Measurements from ENCODE around the gene GTF2H1. TPM values are rescaled to one million over a fixed set of nuclear protein-coding genes. Genes with fewer than 3 reads are reported as not detected.

GTF2H1 gene
- total RNA-seq, 3 donors from 2014 or later = 73.1 to 83.7 (median 74.4) TPM

GRCh38 chr11:18332891-18333290, 10.5 kb downstream of the GTF2H1 start:
- H3K4me3 ChIP-seq = no peak overlapping the region
- intact Hi-C loops (cut with DNase I; ENCODE audit: low total_unique reads) = no loop called here
- no peaks in the 10 kb centered on the region for H3K27me3 ChIP-seq
- no peaks in the 10 kb centered on the region for H3K36me3 ChIP-seq
- no peaks in the 10 kb centered on the region for H3K4me1 ChIP-seq
- no peak for TF ChIP-seq POLR2A (IDR thresholded peaks at IDR 0.05)
- no peak for TF ChIP-seq POLR2AphosphoS5 (IDR thresholded peaks at IDR 0.05)
- TF ChIP-seq CTCF (IDR thresholded peaks at IDR 0.05) = no peak
- no peaks in the 10 kb centered on the region for H3K9me3 ChIP-seq
- no peak for DNase-seq (ENCODE audit: low spot score in 2 of 2)
- H3K27ac ChIP-seq = no peak overlapping the region

- no peak for TF ChIP-seq CTCF (IDR thresholded peaks at IDR 0.05)
- TF ChIP-seq POLR2A (IDR thresholded peaks at IDR 0.05) = no peak
- no peak for TF ChIP-seq POLR2AphosphoS5 (IDR thresholded peaks at IDR 0.05)
- Histone ChIP-seq H3K27me3 (no peaks in the 10 kb centered on the region), H3K9me3 (no peaks in the 10 kb centered on the region), H3K27ac (no peak overlapping the region), H3K4me1 (no peaks in the 10 kb centered on the region), H3K4me3 (no peak overlapping the region), H3K36me3 (peaks cover 4% of the 10 kb centered on the region)
- intact Hi-C loops (cut with DNase I; ENCODE audit: low total_unique reads) = no loop called here
- no peak for DNase-seq (ENCODE audit: low spot score in 2 of 2)
Observed at GRCh38 chr11:18347471-18348125, 25.2 kb downstream of the GTF2H1 start.

DNA sequence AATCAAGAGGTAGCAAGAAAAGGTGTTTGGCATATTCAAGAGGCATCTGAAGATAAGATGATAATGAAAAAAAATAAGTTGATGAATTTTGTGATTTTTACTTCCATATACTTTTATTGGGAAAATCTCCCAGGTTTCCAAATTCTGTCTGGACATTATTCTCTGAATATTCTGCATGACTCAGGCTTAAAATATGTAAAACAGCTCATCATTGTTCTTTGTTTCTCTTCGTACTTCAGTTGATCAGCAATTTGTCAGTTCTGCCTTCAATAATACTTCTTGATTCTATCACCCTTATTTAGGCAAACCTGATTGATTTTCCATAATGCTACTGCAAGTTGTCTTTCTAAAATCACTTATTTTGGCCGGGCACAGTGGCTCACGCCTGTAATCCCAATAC, 30.2 kb downstream of the GTF2H1 start:
- H3K36me3 ChIP-seq = no peaks in the 10 kb centered on the region
- no peak for TF ChIP-seq POLR2AphosphoS5 (IDR thresholded peaks at IDR 0.05)
- TF ChIP-seq POLR2A (IDR thresholded peaks at IDR 0.05) = no peak
- TF ChIP-seq CTCF (IDR thresholded peaks at IDR 0.05) = no peak
- no peaks in the 10 kb centered on the region for H3K9me3 ChIP-seq
- no peak overlapping the region for H3K27ac ChIP-seq
- no peaks in the 10 kb centered on the region for H3K27me3 ChIP-seq
- H3K4me3 ChIP-seq = no peak overlapping the region
- no peak for DNase-seq (ENCODE audit: low spot score in 2 of 2)
- intact Hi-C loops (cut with DNase I; ENCODE audit: low total_unique reads) = no loop called here
- no peaks in the 10 kb centered on the region for H3K4me1 ChIP-seq

- Histone ChIP-seq H3K27ac (no peak overlapping the region), H3K9me3 (no peaks in the 10 kb centered on the region), H3K36me3 (peaks cover 13% of the 10 kb centered on the region), H3K27me3 (no peaks in the 10 kb centered on the region), H3K4me1 (no peaks in the 10 kb centered on the region), H3K4me3 (no peak overlapping the region)
- intact Hi-C loops (cut with DNase I; ENCODE audit: low total_unique reads) = no loop called here
- no peak for DNase-seq (ENCODE audit: low spot score in 2 of 2)
- TF ChIP-seq POLR2AphosphoS5 (IDR thresholded peaks at IDR 0.05) (no peak), CTCF (IDR thresholded peaks at IDR 0.05) (no peak), POLR2A (IDR thresholded peaks at IDR 0.05) (no peak)
Observed at GRCh38 chr11:18358646-18359045, 36.3 kb downstream of the GTF2H1 start.

- Histone ChIP-seq H3K36me3 (peaks cover 13% of the 10 kb centered on the region), H3K4me3 (no peak overlapping the region), H3K27me3 (no peaks in the 10 kb centered on the region), H3K9me3 (no peaks in the 10 kb centered on the region), H3K4me1 (no peaks in the 10 kb centered on the region), H3K27ac (no peak overlapping the region)
- intact Hi-C loops (cut with DNase I; ENCODE audit: low total_unique reads) = no loop called here
- TF ChIP-seq POLR2AphosphoS5 (IDR thresholded peaks at IDR 0.05) (no peak), CTCF (IDR thresholded peaks at IDR 0.05) (no peak), POLR2A (IDR thresholded peaks at IDR 0.05) (no peak)
- DNase-seq (ENCODE audit: low spot score in 2 of 2) = no peak
Observed at GRCh38 chr11:18361154-18361553, 38.8 kb downstream of the GTF2H1 start.
